Activated CD4-positive, alpha-beta T cell treated with anti-CD3 and anti-CD28 coated beads, Interleukin-2, amount 10 ng/mL, durations not matched to agents 7 days and 5 days (primary cell): ENCODE results near the gene ZYG11B. TPM values are rescaled to one million over a fixed set of nuclear protein-coding genes. Genes with fewer than 3 reads are reported as not detected.
"Not testable (repeated sequence)": the region's sequence is repeated elsewhere in the genome, so short reads cannot be mapped to it uniquely, and the experiment has no call there.

ENCODE experiments used
- CTCF ChIA-PET: fragments of 350-600 bp; sonication (Branson Sonifier 250); formaldehyde crosslinking; loops from one replicate; lab custom pipeline; 2021; ENCODE audit warnings: antibody characterized with exemption; lab: Charles Lee
- POLR2A ChIA-PET: fragments of 350-600 bp; sonication (Branson Sonifier 250); formaldehyde crosslinking; loops from one replicate; lab custom pipeline; 2021; ENCODE audit warnings: antibody characterized with exemption; lab: Charles Lee
- DNase-seq: peaks from one replicate; pipeline ENCODE4 v3.0.0-alpha.2; 2020
- H3K27ac Mint-ChIP-seq: one replicate; pipeline ENCODE4 v1.8.0; 2021; ENCODE audit warnings: mild to moderate bottlenecking, moderate library complexity, mixed read lengths
- H3K27me3 Mint-ChIP-seq: one replicate; pipeline ENCODE4 v1.8.0; 2021; ENCODE audit warnings: mixed read lengths
- H3K36me3 Mint-ChIP-seq: one replicate; pipeline ENCODE4 v1.8.0; 2021; ENCODE audit warnings: low read depth, mixed read lengths
- H3K4me1 Mint-ChIP-seq: one replicate; pipeline ENCODE4 v1.8.0; 2021; ENCODE audit warnings: mixed read lengths
- H3K4me3 Mint-ChIP-seq: one replicate; pipeline ENCODE4 v1.8.0; 2021; ENCODE audit warnings: mild to moderate bottlenecking, moderate library complexity, mixed read lengths
- H3K9me3 Mint-ChIP-seq: one replicate; pipeline ENCODE4 v1.8.0; 2021; ENCODE audit warnings: mixed read lengths
- total RNA-seq, 2 experiments: library from RNA; stranded (reverse); gene quantifications; one replicate each; pipeline ENCODE4 v1.2.3, GENCODE V29; 2021

Gene ZYG11B
- total RNA-seq, 2 experiments from 2014 or later, result 14.5 to 14.8 TPM

- peaks cover 3% of the 10 kb centered on the region for H3K4me1 Mint-ChIP-seq
- DNase-seq, result no peak
- H3K27me3 Mint-ChIP-seq, result no peaks in the 10 kb centered on the region
- H3K4me3 Mint-ChIP-seq, result no peak overlapping the region
- H3K27ac Mint-ChIP-seq, result no peak overlapping the region
- POLR2A ChIA-PET, result no interaction called here
- CTCF ChIA-PET, result interaction anchor here (1.2 kb wide), 1 partner anchor 19 kb away, joined by 4 read pairs; no protein-coding TSS in a partner anchor
- H3K36me3 Mint-ChIP-seq, result no peaks in the 10 kb centered on the region
- no peaks in the 10 kb centered on the region for H3K9me3 Mint-ChIP-seq
These were observed 21.2 kb downstream of the ZYG11B start for GRCh38 chr1:52747450-52747849.

- Mint-ChIP-seq H3K4me1 (peaks cover 3% of the 10 kb centered on the region), H3K9me3 (no peaks in the 10 kb centered on the region), H3K27ac (no peak overlapping the region), H3K4me3 (no peak overlapping the region), H3K27me3 (no peaks in the 10 kb centered on the region), H3K36me3 (no peaks in the 10 kb centered on the region)
- CTCF ChIA-PET, result interaction anchor here (0.7 to 1.2 kb wide), 3 partner anchors 19 to 1547 kb away, joined by 3 to 4 read pairs (median 3); partner anchors contain the start of gene ZYG11B
- no peak for DNase-seq
- POLR2A ChIA-PET, result interaction anchor here (0.6 kb wide), 1 partner anchor 258 kb away, joined by 4 read pairs; no protein-coding TSS in a partner anchor
These were observed 21.9 kb downstream of the ZYG11B start for GRCh38 chr1:52748119-52748518.

- H3K36me3 Mint-ChIP-seq, H3K4me1 Mint-ChIP-seq, H3K9me3 Mint-ChIP-seq, H3K27me3 Mint-ChIP-seq, CTCF ChIA-PET, H3K27ac Mint-ChIP-seq, H3K4me3 Mint-ChIP-seq, POLR2A ChIA-PET, DNase-seq: not testable (repeated sequence)
These were observed 23.2 kb downstream of the ZYG11B start for GRCh38 chr1:52749496-52749895.

- H3K27ac Mint-ChIP-seq, H3K9me3 Mint-ChIP-seq, H3K36me3 Mint-ChIP-seq, DNase-seq, POLR2A ChIA-PET, H3K4me1 Mint-ChIP-seq, H3K27me3 Mint-ChIP-seq, CTCF ChIA-PET, H3K4me3 Mint-ChIP-seq: not testable (repeated sequence)
These were observed 23.9 kb downstream of the ZYG11B start for GRCh38 chr1:52750139-52750538.

- peaks cover 2% of the 10 kb centered on the region for H3K4me1 Mint-ChIP-seq
- H3K27ac Mint-ChIP-seq, result no peak overlapping the region
- H3K9me3 Mint-ChIP-seq, result no peaks in the 10 kb centered on the region
- H3K4me3 Mint-ChIP-seq, result no peak overlapping the region
- CTCF ChIA-PET, result no interaction called here
- POLR2A ChIA-PET, result no interaction called here
- no peaks in the 10 kb centered on the region for H3K27me3 Mint-ChIP-seq
- DNase-seq, result no peak
- H3K36me3 Mint-ChIP-seq, result no peaks in the 10 kb centered on the region
These were observed 25.6 kb downstream of the ZYG11B start for GRCh38 chr1:52751589-52752483.

GRCh38 chr1:52752484-52752826 is 26.2 kb downstream of the ZYG11B start:
- H3K27ac Mint-ChIP-seq, result no peak overlapping the region
- H3K36me3 Mint-ChIP-seq, result peaks cover under 1% of the 10 kb centered on the region
- H3K9me3 Mint-ChIP-seq, result no peaks in the 10 kb centered on the region
- no peak overlapping the region for H3K4me3 Mint-ChIP-seq
- no peaks in the 10 kb centered on the region for H3K4me1 Mint-ChIP-seq
- CTCF ChIA-PET, result interaction anchor here (0.6 kb wide), 1 partner anchor 11 kb away, joined by 3 read pairs; no protein-coding TSS in a partner anchor
- POLR2A ChIA-PET, result no interaction called here
- no peak for DNase-seq
- no peaks in the 10 kb centered on the region for H3K27me3 Mint-ChIP-seq

- no peak for DNase-seq
- ChIA-PET CTCF (interaction anchor here (0.6 to 0.7 kb wide), 2 partner anchors 11 to 148 kb away, joined by 3 read pairs; no protein-coding TSS in a partner anchor), POLR2A (no interaction called here)
These were observed 26.9 kb downstream of the ZYG11B start for GRCh38 chr1:52753169-52753568.

GRCh38 chr1:52756020-52756419 is 29.8 kb downstream of the ZYG11B start:
- no peaks in the 10 kb centered on the region for H3K4me1 Mint-ChIP-seq
- no peak overlapping the region for H3K4me3 Mint-ChIP-seq
- no peaks in the 10 kb centered on the region for H3K9me3 Mint-ChIP-seq
- CTCF ChIA-PET, result no interaction called here
- no peak overlapping the region for H3K27ac Mint-ChIP-seq
- no peak for DNase-seq
- peaks cover 6% of the 10 kb centered on the region for H3K36me3 Mint-ChIP-seq
- POLR2A ChIA-PET, result no interaction called here
- H3K27me3 Mint-ChIP-seq, result no peaks in the 10 kb centered on the region

More at GRCh38 chr1:52753169-52753568, 26.9 kb downstream of the ZYG11B start:
- Mint-ChIP-seq H3K27ac (no peak overlapping the region), H3K27me3 (no peaks in the 10 kb centered on the region), H3K4me1 (no peaks in the 10 kb centered on the region), H3K9me3 (no peaks in the 10 kb centered on the region), H3K4me3 (no peak overlapping the region), H3K36me3 (peaks cover 4% of the 10 kb centered on the region)

GRCh38 chr1:52759908-52760307 is 33.7 kb downstream of the ZYG11B start:
- Mint-ChIP-seq H3K36me3 (peaks cover 9% of the 10 kb centered on the region), H3K27ac (no peak overlapping the region), H3K4me1 (no peaks in the 10 kb centered on the region), H3K4me3 (no peak overlapping the region), H3K27me3 (no peaks in the 10 kb centered on the region), H3K9me3 (no peaks in the 10 kb centered on the region)
- POLR2A ChIA-PET, result no interaction called here
- CTCF ChIA-PET, result no interaction called here
- DNase-seq, result no peak

- CTCF ChIA-PET, result interaction anchor here (0.6 kb wide), 1 partner anchor 36 kb away, joined by 3 read pairs; no protein-coding TSS in a partner anchor
- POLR2A ChIA-PET, result no interaction called here
These were observed 41.5 kb downstream of the ZYG11B start for GRCh38 chr1:52767596-52768280.

GRCh38 chr1:52769346-52770033 is 43.2 kb downstream of the ZYG11B start:
- Mint-ChIP-seq H3K27ac (no peak overlapping the region), H3K4me1 (peaks cover 10% of the 10 kb centered on the region), H3K27me3 (no peaks in the 10 kb centered on the region), H3K9me3 (no peaks in the 10 kb centered on the region), H3K36me3 (peaks cover 17% of the 10 kb centered on the region), H3K4me3 (no peak overlapping the region)
- ChIA-PET POLR2A (no interaction called here), CTCF (no interaction called here)
- no peak for DNase-seq

More at GRCh38 chr1:52767596-52768280, 41.5 kb downstream of the ZYG11B start:
- Mint-ChIP-seq H3K27ac (peak overlapping the region; percentile 48), H3K9me3 (no peaks in the 10 kb centered on the region), H3K27me3 (no peaks in the 10 kb centered on the region), H3K4me1 (peaks cover 10% of the 10 kb centered on the region), H3K4me3 (no peak overlapping the region), H3K36me3 (peaks cover 13% of the 10 kb centered on the region)
- DNase-seq, result no peak

- POLR2A ChIA-PET, result no interaction called here
- H3K27me3 Mint-ChIP-seq, result no peaks in the 10 kb centered on the region
These were observed 45.1 kb downstream of the ZYG11B start for GRCh38 chr1:52771384-52771783.

More at GRCh38 chr1:52771384-52771783, 45.1 kb downstream of the ZYG11B start:
- no peak for DNase-seq
- Mint-ChIP-seq H3K4me3 (no peak overlapping the region), H3K36me3 (peaks cover 23% of the 10 kb centered on the region), H3K27ac (no peak overlapping the region), H3K9me3 (no peaks in the 10 kb centered on the region), H3K4me1 (peaks cover 10% of the 10 kb centered on the region)
- CTCF ChIA-PET, result no interaction called here
